Measurements from ENCODE around the gene TRIM40. TPM values are rescaled to one million over a fixed set of nuclear protein-coding genes. Genes with fewer than 3 reads are reported as not detected.
A peak's percentile ranks its signal among the peaks of the same experiment; 100 is the strongest.

Gene TRIM40
- total and polyA plus RNA-seq, 2 of the 13 experiments (the other 11 are each of a cell fraction or from before 2014, with no cell fraction given): 0.58 TPM; not detected in 1

DNA sequence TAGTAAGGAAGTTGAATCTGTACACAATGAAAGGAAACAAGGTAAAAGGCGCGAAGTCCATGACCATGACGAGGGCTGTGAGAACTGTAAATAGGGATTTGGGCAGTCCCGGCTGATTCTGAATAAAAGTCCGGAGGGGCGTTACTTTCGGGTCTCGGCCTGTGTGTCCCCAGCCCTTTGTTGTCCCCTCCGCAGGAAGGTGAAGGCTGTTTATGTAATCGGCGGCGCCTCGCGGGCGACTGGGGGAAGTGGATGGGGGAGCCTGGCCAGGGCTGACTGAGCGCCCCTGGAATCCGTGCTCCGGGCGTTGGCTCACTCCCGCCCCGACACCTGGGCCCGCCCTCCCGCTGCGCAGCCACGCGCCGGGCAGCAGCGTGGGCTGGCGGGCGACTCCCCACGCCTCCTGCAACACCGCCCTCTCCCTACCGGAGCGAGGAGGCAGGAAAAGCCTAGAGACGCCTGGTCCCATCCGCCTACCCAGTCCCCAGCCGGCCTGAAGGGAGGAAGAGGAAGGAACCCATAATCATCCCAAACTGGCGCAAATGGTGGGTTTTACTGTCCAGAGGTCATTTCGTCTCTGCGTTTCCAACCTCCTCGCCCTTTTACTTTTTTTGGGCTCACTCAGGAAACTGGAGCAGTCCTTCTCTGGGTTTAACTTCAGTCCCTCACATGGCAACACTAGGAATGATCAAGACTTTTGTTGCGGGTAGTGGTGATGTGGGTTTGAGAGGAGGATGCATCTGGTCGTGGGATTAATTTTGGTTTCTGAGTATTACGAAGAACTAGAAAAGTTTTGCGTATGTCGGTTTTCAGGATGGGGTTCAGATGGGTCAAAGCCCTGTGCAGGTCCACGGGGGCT, 35.1 kb upstream of the TRIM40 start (continued):
- TF ChIP-seq ZNF607 (CRISPR knock-in tag; IDR thresholded peaks at IDR 0.05; ENCODE audit: borderline replicate concordance): peak; percentile 61; the same call in 1 of the 2 replicates
- peak; percentile 31; the same call in 1 of the 2 replicates for TF ChIP-seq ZNF556 (CRISPR knock-in tag; IDR thresholded peaks at IDR 0.05; ENCODE audit: borderline replicate concordance)
- no peak for TF ChIP-seq GPN1 (CRISPR knock-in tag; IDR thresholded peaks at IDR 0.05; ENCODE audit: borderline replicate concordance)
- TF ChIP-seq GATAD2A (CRISPR knock-in tag; IDR thresholded peaks at IDR 0.05): peak; percentile 51
- no peak for TF ChIP-seq ZNF235 (CRISPR knock-in tag; IDR thresholded peaks at IDR 0.05; ENCODE audit: borderline replicate concordance)
- no peak for TF ChIP-seq YEATS2 (CRISPR knock-in tag; IDR thresholded peaks at IDR 0.05; ENCODE audit: borderline replicate concordance)
- peak; percentile 80; the same call in 1 of the 2 replicates for TF ChIP-seq DMAP1 (CRISPR knock-in tag; IDR thresholded peaks at IDR 0.05)
- peak; percentile 65; the same call in 1 of the 2 replicates for TF ChIP-seq ARNT2 (CRISPR knock-in tag; IDR thresholded peaks at IDR 0.05; ENCODE audit: low read depth)
- peak; percentile 75 for TF ChIP-seq KMT2A (CRISPR knock-in tag; IDR thresholded peaks at IDR 0.05)
- peak; percentile 94 for TF ChIP-seq ZNF772 (CRISPR knock-in tag; IDR thresholded peaks at IDR 0.05)
- TF ChIP-seq TAF1 (CRISPR knock-in tag; IDR thresholded peaks at IDR 0.05): peak; percentile 39; the same call in 1 of the 2 replicates
- TF ChIP-seq MIXL1 (CRISPR knock-in tag; IDR thresholded peaks at IDR 0.05): peak; percentile 75
- TF ChIP-seq RARA (CRISPR knock-in tag; IDR thresholded peaks at IDR 0.05): peak; percentile 93
- TF ChIP-seq, protein P1, sequence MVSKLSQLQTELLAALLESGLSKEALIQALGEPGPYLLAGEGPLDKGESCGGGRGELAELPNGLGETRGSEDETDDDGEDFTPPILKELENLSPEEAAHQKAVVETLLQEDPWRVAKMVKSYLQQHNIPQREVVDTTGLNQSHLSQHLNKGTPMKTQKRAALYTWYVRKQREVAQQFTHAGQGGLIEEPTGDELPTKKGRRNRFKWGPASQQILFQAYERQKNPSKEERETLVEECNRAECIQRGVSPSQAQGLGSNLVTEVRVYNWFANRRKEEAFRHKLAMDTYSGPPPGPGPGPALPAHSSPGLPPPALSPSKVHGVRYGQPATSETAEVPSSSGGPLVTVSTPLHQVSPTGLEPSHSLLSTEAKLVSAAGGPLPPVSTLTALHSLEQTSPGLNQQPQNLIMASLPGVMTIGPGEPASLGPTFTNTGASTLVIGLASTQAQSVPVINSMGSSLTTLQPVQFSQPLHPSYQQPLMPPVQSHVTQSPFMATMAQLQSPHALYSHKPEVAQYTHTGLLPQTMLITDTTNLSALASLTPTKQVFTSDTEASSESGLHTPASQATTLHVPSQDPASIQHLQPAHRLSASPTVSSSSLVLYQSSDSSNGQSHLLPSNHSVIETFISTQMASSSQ (IDR thresholded peaks at IDR 0.05; ENCODE audit: low read depth): no peak
- TF ChIP-seq, protein P1 (CRISPR knock-in tag; IDR thresholded peaks at IDR 0.05; ENCODE audit: borderline replicate concordance): peak; percentile 73; the same call in 1 of the 2 replicates
- no peak for TF ChIP-seq NFE2 (CRISPR knock-in tag; IDR thresholded peaks at IDR 0.05)
- TF ChIP-seq HMG20A (CRISPR knock-in tag; IDR thresholded peaks at IDR 0.05; ENCODE audit: borderline replicate concordance): peak; percentile 47; the same call in 1 of the 2 replicates
- TF ChIP-seq ZBTB49 (CRISPR knock-in tag; IDR thresholded peaks at IDR 0.05; ENCODE audit: borderline replicate concordance): 0 out of 2 replicates have a peak, but pooled peaks have one; percentile 54
- TF ChIP-seq ZNF609 (CRISPR knock-in tag; IDR thresholded peaks at IDR 0.05; ENCODE audit: borderline replicate concordance): peak; percentile 87

All from HepG2 (cell line).